OCI-LY7 (cell line): ENCODE results near the gene CHMP1A.
"Not testable (repeated sequence)": the region's sequence is repeated elsewhere in the genome, so short reads cannot be mapped to it uniquely, and the experiment has no call there.

Experiments used
- CTCF ChIP-seq: fragments of 200-600 bp; sonication (generic); conservative IDR thresholded peaks from 2 replicates; pipeline ENCODE4 v1.5.1; 2014; ENCODE audit warnings: mild to moderate bottlenecking, antibody characterized with exemption, low read length, moderate library complexity, mixed read lengths
- EZH2phosphoT487 ChIP-seq: fragments of 200-600 bp; sonication (generic); IDR thresholded peaks from 2 replicates; pipeline ENCODE4 v1.6.1; 2018; ENCODE audit warnings: low read depth, borderline replicate concordance, mild to moderate bottlenecking, mixed run types, antibody characterized with exemption, low read length, moderate library complexity, mixed read lengths

GRCh38 chr16:89699629-89700099 lies 42.2 kb upstream of the CHMP1A start:
- not testable (repeated sequence) for TF ChIP-seq CTCF, EZH2phosphoT487
